NB4 (cell line): Measurements from ENCODE around the gene KRTAP5-4.

ENCODE experiments used
- DNase-seq: peaks from one replicate; pipeline ENCODE4 v3.0.0; 2010; ENCODE audit warnings: low read depth
- H3K4me3 ChIP-seq: one replicate; pipeline ENCODE4 v1.5.1; 2011; ENCODE audit warnings: mild to moderate bottlenecking, low read depth, low read length, moderate library complexity
- MYC ChIP-seq: IDR thresholded peaks from 2 replicates; pipeline ENCODE4 v1.6.1; 2011; ENCODE audit warnings: low read depth, low read length
- POLR2A ChIP-seq: IDR thresholded peaks from 2 replicates; pipeline ENCODE4 v1.6.1; 2011; ENCODE audit warnings: mild to moderate bottlenecking; ENCODE audit not compliant: insufficient read length; ENCODE audit errors: extremely low read depth
- TF ChIP-seq, protein P1 (sequence below): IDR thresholded peaks from 2 replicates; pipeline ENCODE4 v1.6.1; 2011; ENCODE audit warnings: low read depth, low read length
- TF ChIP-seq, protein P2 (sequence below): IDR thresholded peaks from one replicate; pipeline ENCODE4 v1.5.1; 2012; ENCODE audit warnings: low read depth, low read length

The KRTAP5-4 gene

DNA sequence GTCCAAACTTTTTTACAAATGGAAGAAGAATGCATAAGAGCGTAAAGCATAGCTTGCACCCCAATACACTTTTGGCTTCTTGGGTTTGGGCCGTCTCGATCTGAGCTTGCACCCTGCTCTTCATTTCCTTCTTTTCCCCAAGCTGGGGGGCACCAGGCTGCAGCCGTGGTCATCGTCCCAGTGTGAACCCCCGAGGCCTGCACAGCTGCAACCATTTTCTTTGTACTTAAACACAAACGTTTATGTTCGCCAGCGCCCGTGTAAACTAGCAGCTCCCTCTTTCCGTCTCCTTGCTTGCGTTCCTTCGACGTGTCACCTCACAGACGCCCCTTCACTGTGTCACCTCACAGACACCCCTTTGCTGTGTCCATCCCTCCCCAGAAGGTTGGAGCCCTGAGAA is 17.7 kb upstream of the KRTAP5-4 start:
- no peak for DNase-seq
- H3K4me3 ChIP-seq: no peak overlapping the region
- TF ChIP-seq, protein P1, sequence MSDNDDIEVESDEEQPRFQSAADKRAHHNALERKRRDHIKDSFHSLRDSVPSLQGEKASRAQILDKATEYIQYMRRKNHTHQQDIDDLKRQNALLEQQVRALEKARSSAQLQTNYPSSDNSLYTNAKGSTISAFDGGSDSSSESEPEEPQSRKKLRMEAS: no peak
- TF ChIP-seq, protein P2, sequence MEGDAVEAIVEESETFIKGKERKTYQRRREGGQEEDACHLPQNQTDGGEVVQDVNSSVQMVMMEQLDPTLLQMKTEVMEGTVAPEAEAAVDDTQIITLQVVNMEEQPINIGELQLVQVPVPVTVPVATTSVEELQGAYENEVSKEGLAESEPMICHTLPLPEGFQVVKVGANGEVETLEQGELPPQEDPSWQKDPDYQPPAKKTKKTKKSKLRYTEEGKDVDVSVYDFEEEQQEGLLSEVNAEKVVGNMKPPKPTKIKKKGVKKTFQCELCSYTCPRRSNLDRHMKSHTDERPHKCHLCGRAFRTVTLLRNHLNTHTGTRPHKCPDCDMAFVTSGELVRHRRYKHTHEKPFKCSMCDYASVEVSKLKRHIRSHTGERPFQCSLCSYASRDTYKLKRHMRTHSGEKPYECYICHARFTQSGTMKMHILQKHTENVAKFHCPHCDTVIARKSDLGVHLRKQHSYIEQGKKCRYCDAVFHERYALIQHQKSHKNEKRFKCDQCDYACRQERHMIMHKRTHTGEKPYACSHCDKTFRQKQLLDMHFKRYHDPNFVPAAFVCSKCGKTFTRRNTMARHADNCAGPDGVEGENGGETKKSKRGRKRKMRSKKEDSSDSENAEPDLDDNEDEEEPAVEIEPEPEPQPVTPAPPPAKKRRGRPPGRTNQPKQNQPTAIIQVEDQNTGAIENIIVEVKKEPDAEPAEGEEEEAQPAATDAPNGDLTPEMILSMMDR: no peak
- TF ChIP-seq MYC: no peak
- TF ChIP-seq POLR2A: no peak

DNA sequence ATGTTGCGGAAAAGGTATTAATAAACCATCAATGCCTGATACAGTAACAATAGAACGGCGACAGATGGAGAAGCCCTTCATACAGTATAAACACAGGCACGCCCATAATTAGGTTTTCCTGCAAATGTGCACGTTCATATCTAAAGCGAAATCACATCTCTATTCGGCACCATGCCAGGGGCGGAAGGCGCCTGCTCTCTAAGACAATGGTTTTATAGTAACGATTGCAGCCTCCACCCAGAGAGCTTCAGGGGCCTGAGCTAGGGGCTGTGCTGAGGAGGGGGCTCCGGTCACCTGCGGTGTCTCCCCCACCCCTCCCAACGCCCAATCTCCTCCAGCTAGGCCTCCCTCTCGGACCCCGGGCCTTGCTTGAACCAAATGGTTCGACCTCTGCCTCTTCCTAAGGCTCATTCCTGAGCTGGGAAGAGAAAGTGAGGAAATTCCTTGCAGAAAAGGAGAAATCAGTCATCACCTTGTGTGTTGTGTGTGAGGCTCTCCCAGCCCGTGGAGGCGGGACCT is 17.2 kb upstream of the KRTAP5-4 start:
- TF ChIP-seq MYC: no peak
- TF ChIP-seq, protein P1: no peak
- no peak for DNase-seq
- no peak overlapping the region for H3K4me3 ChIP-seq

DNA sequence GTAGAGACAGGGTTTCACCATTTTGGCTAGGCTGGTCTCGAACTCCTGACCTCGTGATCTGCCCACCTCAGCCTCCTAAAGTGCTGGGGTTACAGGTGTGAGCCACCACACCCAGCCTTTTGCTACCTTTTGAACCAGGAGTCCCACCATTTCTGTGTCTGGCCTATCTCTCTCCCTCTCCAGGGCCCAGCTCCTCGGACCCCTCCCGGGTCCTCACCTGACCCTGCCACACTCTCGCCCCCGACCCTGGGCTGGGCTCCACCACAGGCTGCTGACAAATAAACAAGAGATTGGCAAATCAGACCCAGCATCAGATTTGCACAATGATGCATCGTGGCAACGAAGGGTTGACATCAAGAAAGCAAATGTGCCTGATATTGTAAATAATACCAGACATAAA is 16.4 kb upstream of the KRTAP5-4 start:
- TF ChIP-seq, protein P1: no peak
- TF ChIP-seq POLR2A: no peak
- no peak for TF ChIP-seq MYC
- TF ChIP-seq, protein P2: no peak
- DNase-seq: no peak

DNA sequence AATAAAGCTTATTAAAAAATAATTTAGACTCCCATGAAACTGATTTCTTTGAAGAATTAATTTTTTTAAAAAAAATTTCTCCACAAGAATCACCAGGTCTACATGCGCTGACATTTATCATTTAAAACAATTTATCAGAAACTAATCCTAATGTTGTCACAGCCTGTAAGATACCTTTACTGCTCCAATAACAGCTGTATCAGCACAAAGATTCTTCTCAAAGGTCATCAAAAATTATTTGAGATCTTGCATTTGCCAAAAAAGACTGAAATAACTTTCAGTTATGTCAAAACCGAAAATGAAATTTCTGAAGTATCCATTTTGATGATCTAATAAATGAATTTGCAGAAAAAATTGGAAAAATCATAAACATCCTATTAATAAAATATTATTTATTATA is 15.7 kb upstream of the KRTAP5-4 start:
- no peak overlapping the region for H3K4me3 ChIP-seq
- TF ChIP-seq, protein P1: no peak
- TF ChIP-seq POLR2A (no peak), MYC (no peak)
- TF ChIP-seq, protein P2: no peak
- no peak for DNase-seq

More for the DNA sequence above, 16.4 kb upstream of the KRTAP5-4 start:
- H3K4me3 ChIP-seq: no peak overlapping the region

DNA sequence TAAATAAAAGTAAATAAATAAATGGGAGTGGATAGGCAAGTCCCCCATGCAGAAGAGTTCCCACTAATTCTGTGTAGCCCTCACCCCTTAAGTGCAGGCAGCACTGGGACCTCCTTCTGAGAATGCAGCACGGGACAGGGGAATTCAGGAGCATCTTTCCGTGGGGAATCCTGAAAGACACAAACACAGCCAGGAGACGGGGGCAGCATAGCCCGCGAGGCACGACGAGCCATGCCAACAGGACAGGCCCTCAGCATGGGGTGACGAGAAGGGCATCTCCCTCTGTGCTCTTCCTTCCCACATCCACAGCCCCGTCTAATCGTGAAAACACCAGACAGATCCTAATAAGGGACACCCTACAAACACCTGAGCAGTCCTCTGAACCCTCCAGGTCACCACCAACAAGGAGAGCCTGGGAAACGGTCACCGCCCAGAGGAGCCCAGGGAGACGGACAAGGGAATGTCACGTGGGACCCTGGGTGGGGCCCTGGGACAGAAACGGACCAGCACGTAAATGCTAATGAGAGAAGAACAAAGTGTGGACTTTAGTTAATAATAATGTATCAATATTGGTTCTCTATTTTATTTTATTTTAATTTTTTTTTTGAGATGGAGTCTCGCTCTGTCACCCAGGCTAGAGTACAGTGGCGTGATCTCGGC is 14.5 kb upstream of the KRTAP5-4 start:
- H3K4me3 ChIP-seq: no peak overlapping the region
- TF ChIP-seq, protein P2: no peak
- TF ChIP-seq POLR2A: no peak
- TF ChIP-seq MYC: no peak
- TF ChIP-seq, protein P1: no peak
- DNase-seq: no peak

DNA sequence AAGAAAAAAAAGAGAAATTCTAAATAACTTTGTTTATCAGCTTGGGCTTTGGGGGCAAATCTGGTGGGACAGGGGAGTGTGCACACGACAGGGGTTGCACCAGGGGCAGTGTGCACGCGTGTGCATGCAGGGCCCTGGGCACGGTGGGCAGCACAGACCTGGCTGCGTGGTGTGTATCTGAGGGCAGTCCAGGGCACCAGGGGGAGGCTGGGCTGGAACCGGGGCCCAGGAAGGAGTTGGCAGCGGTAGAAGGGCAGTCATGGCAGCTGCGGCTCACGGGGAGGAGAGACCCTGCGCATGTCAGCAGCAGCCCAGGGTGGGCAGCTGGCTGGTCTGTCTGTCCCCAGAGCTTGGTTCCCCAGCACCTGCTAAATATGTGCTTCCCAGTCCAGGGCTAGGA is 11.9 kb upstream of the KRTAP5-4 start:
- TF ChIP-seq MYC: no peak
- no peak for DNase-seq
- no peak overlapping the region for H3K4me3 ChIP-seq
